CD14-positive monocyte (primary cell): Measurements from ENCODE around the gene TMEM51. TPM values are rescaled to one million over a fixed set of nuclear protein-coding genes. Genes with fewer than 3 reads are reported as not detected.

Experiments used
- DNase-seq, 3 donors: peaks; one replicate each; pipeline ENCODE4 v3.0.0-alpha.2; 2011 to 2022
- H2AFZ ChIP-seq: 2 replicates; pipeline ENCODE4 v1.6.0; 2012; ENCODE audit warnings: mild to moderate bottlenecking, low read depth, low read length, inconsistent platforms; ENCODE audit not compliant: insufficient read depth, poor library complexity, severe bottlenecking
- H3K27ac ChIP-seq, 2 donors: 1 replicate in 1 of 2; 2 replicates in 1 of 2; pipeline ENCODE4 v1.5.1; 2012 to 2013; ENCODE audit warnings: low read length in 2 of 2, control low read depth in 1 of 2, inconsistent platforms in 1 of 2, low read depth in 1 of 2, mild to moderate bottlenecking in 1 of 2
- H3K27me3 ChIP-seq, 2 donors: one replicate each; pipeline versions ENCODE4 v1.6.0 to v1.6.1; 2011 to 2013; ENCODE audit warnings: low read length in 2 of 2; ENCODE audit not compliant: control insufficient read depth in 2 of 2, insufficient read depth in 2 of 2
- H3K36me3 ChIP-seq, 2 donors: replicated peaks in 1 of 2; 1 replicate in 1 of 2; 2 replicates in 1 of 2; pipeline versions ENCODE4 v1.5.1 to v1.6.1; 2012 to 2013; ENCODE audit warnings: low read length in 2 of 2, control low read depth in 1 of 2, inconsistent platforms in 1 of 2, mild to moderate bottlenecking in 1 of 2; ENCODE audit not compliant: insufficient read depth in 2 of 2, control insufficient read depth in 1 of 2
- H3K4me1 ChIP-seq, 2 donors: 1 replicate in 1 of 2; 2 replicates in 1 of 2; pipeline versions ENCODE4 v1.5.1 to v1.6.1; 2012 to 2013; ENCODE audit warnings: low read length in 2 of 2, control low read depth in 1 of 2, inconsistent platforms in 1 of 2, mild to moderate bottlenecking in 1 of 2, moderate library complexity in 1 of 2; ENCODE audit not compliant: insufficient read depth in 2 of 2, control insufficient read depth in 1 of 2
- H3K4me2 ChIP-seq: replicated peaks from 2 replicates; pipeline ENCODE3; 2012; ENCODE audit warnings: low read length, moderate library complexity, mild to moderate bottlenecking; ENCODE audit not compliant: poor library complexity, severe bottlenecking; ENCODE audit errors: extremely low read depth
- H3K4me3 ChIP-seq, 3 experiments: fragments of 200-600 bp in 1 of 3; sonication (generic) in 1 of 3; replicated peaks in 1 of 3; 1 replicate in 2 of 3; 2 replicates in 1 of 3; pipeline ENCODE4 v1.5.1; 2011 to 2013; ENCODE audit warnings: low read length in 3 of 3, mild to moderate bottlenecking in 3 of 3, control low read depth in 2 of 3, low read depth in 2 of 3, inconsistent platforms in 1 of 3, moderate library complexity in 1 of 3
- H3K79me2 ChIP-seq: 2 replicates; pipeline ENCODE4 v1.6.0; 2012; ENCODE audit warnings: mild to moderate bottlenecking, control low read depth, inconsistent platforms, low read length, moderate library complexity; ENCODE audit not compliant: insufficient read depth
- H3K9ac ChIP-seq: 2 replicates; pipeline ENCODE4 v1.6.0; 2017; ENCODE audit warnings: low read length, mild to moderate bottlenecking; ENCODE audit not compliant: insufficient read depth, poor library complexity, severe bottlenecking
- H3K9me3 ChIP-seq, 2 donors: replicated peaks in 1 of 2; 1 replicate in 1 of 2; 2 replicates in 1 of 2; pipeline versions ENCODE4 v1.5.1 to v1.6.1; 2012 to 2013; ENCODE audit warnings: low read length in 2 of 2, control low read depth in 1 of 2; ENCODE audit not compliant: control insufficient read depth in 1 of 2, insufficient read depth in 1 of 2
- H4K20me1 ChIP-seq: 2 replicates; pipeline ENCODE4 v1.6.0; 2012; ENCODE audit warnings: mild to moderate bottlenecking, low read length, control low read depth, moderate library complexity; ENCODE audit not compliant: insufficient read depth
- H3K27ac Mint-ChIP-seq, 7 donors: one replicate each; pipeline ENCODE4 v1.8.0; 2020; ENCODE audit warnings: mild to moderate bottlenecking in 7 of 7, mixed read lengths in 7 of 7, moderate library complexity in 6 of 7, inconsistent platforms in 2 of 7
- H3K27me3 Mint-ChIP-seq, 3 donors: one replicate each; pipeline ENCODE4 v1.8.0; 2021 to 2022; ENCODE audit warnings: low read depth in 3 of 3, mild to moderate bottlenecking in 3 of 3, mixed read lengths in 3 of 3, moderate library complexity in 3 of 3, inconsistent platforms in 1 of 3
- H3K36me3 Mint-ChIP-seq, 2 donors: one replicate each; pipeline ENCODE4 v1.8.0; 2020; ENCODE audit warnings: mixed read lengths in 2 of 2, inconsistent platforms in 1 of 2, mild to moderate bottlenecking in 1 of 2
- H3K4me1 Mint-ChIP-seq: one replicate; pipeline ENCODE4 v1.8.0; 2020; ENCODE audit warnings: mild to moderate bottlenecking, mixed read lengths
- H3K4me3 Mint-ChIP-seq, 2 donors: one replicate each; pipeline ENCODE4 v1.8.0; 2020; ENCODE audit warnings: mild to moderate bottlenecking in 2 of 2, mixed read lengths in 2 of 2, moderate library complexity in 1 of 2
- H3K9me3 Mint-ChIP-seq, 7 donors: one replicate each; pipeline ENCODE4 v1.8.0; 2020 to 2022; ENCODE audit warnings: mixed read lengths in 7 of 7, mild to moderate bottlenecking in 6 of 7, moderate library complexity in 6 of 7, inconsistent platforms in 2 of 7
- CTCF ChIP-seq: fragments of 200-600 bp; IDR thresholded peaks from one replicate; pipeline ENCODE4 v1.8.0; 2022; ENCODE audit warnings: antibody characterized with exemption, mild to moderate bottlenecking
- WGBS: methylation state at CpG from one replicate; pipeline ENCODE4 v1.1.5; 2013; ENCODE audit warnings: missing lambda C conversion rate; ENCODE audit not compliant: insufficient coverage; 5-methylcytosine and 5-hydroxymethylcytosine counted together
- intact Hi-C, 2 donors: fragments of 100-400 bp; cut with micrococcal nuclease; formaldehyde crosslinking; loops; one replicate each; pipeline versions ENCODE4 v1.15.0 to v1.15.1; 2023
- polyA plus RNA-seq, 3 donors: library from polyadenylated mRNA; depleted of rRNA in 1 of 3; unstranded in 2 of 3; stranded (reverse) in 1 of 3; fragments of 300-500 nt in 2 of 3; fragments of >200 nt in 1 of 3; fragmentation: Illumina TruSeq in 2 of 3; gene quantifications; 1 replicate in 2 of 3; 2 replicates in 1 of 3; pipeline ENCODE4 v1.2.3, GENCODE V29; 2012 to 2021

TMEM51 gene
- polyA plus RNA-seq, 3 donors = 1.2 to 2.5 (median 2.1) TPM

GRCh38 chr1:15191267-15191666 is 37.7 kb downstream of the TMEM51 start:
- no peak for DNase-seq
- H3K27me3 Mint-ChIP-seq = peaks cover 0 to 5% (median 2%) of the 10 kb centered on the region in 3 donors
- H3K27ac Mint-ChIP-seq = no peak overlapping the region
- no peak overlapping the region for H2AFZ ChIP-seq
- intact Hi-C loops = no loop called here
- H3K9me3 ChIP-seq = no peaks in the 10 kb centered on the region
- H3K27ac ChIP-seq = no peak overlapping the region
- H3K4me1 Mint-ChIP-seq = peaks cover 7% of the 10 kb centered on the region
- no peaks in the 10 kb centered on the region for H3K79me2 ChIP-seq
- no peak for TF ChIP-seq CTCF
- H3K4me3 Mint-ChIP-seq = no peak overlapping the region
- no peaks in the 10 kb centered on the region for H3K36me3 Mint-ChIP-seq
- no peaks in the 10 kb centered on the region for H3K36me3 ChIP-seq
- no peak overlapping the region for H3K4me2 ChIP-seq
- peaks cover 4 to 9% of the 10 kb centered on the region in 2 donors for H3K4me1 ChIP-seq
- H4K20me1 ChIP-seq = no peaks in the 10 kb centered on the region
- WGBS = 96% methylated on average over 7 of the region's 8 CpGs
- no peak overlapping the region for H3K9ac ChIP-seq
- H3K27me3 ChIP-seq = no peaks in the 10 kb centered on the region
- no peak overlapping the region for H3K4me3 ChIP-seq
- no peaks in the 10 kb centered on the region for H3K9me3 Mint-ChIP-seq

- Histone ChIP-seq H3K4me1 (peaks cover 4 to 9% of the 10 kb centered on the region in 2 donors), H3K27ac (no peak overlapping the region), H3K4me3 (no peak overlapping the region), H3K9ac (no peak overlapping the region), H2AFZ (no peak overlapping the region), H3K9me3 (no peaks in the 10 kb centered on the region), H3K36me3 (no peaks in the 10 kb centered on the region), H3K27me3 (no peaks in the 10 kb centered on the region), H4K20me1 (no peaks in the 10 kb centered on the region), H3K79me2 (no peaks in the 10 kb centered on the region), H3K4me2 (no peak overlapping the region)
- TF ChIP-seq CTCF = no peak
- intact Hi-C loops = no loop called here
- Mint-ChIP-seq H3K4me3 (peak overlapping the region in 1 of 2 donors; percentile 16), H3K4me1 (peaks cover 7% of the 10 kb centered on the region), H3K27ac (no peak overlapping the region), H3K27me3 (peaks cover 0 to 5% (median 2%) of the 10 kb centered on the region in 3 donors), H3K9me3 (no peaks in the 10 kb centered on the region), H3K36me3 (no peaks in the 10 kb centered on the region)
- DNase-seq = no peak
- 84% methylated on average over 13 of the region's 13 CpGs for WGBS
Observed at GRCh38 chr1:15191770-15192169, 38.2 kb downstream of the TMEM51 start.
